Dermis microvascular lymphatic vessel endothelial cell (primary cell): ENCODE data around the gene CMTM1. TPM values are rescaled to one million over a fixed set of nuclear protein-coding genes. Genes with fewer than 3 reads are reported as not detected.
"Not testable (repeated sequence)": the region's sequence is repeated elsewhere in the genome, so short reads cannot be mapped to it uniquely, and the experiment has no call there.

ENCODE experiments used
- DNase-seq, 2 donors: peaks; one replicate each; pipeline versions ENCODE4 v3.0.0 to v3.0.0-alpha.2; 2010; ENCODE audit warnings: low read depth in 2 of 2
- total RNA-seq: library from RNA; depleted of rRNA; stranded (reverse); fragments of >200 nt; gene quantifications from 2 replicates; pipeline ENCODE4 v1.2.1, GENCODE V29; 2014

CMTM1 gene
- total RNA-seq, 1 donor from 2014 or later, result 1.9 TPM

DNA sequence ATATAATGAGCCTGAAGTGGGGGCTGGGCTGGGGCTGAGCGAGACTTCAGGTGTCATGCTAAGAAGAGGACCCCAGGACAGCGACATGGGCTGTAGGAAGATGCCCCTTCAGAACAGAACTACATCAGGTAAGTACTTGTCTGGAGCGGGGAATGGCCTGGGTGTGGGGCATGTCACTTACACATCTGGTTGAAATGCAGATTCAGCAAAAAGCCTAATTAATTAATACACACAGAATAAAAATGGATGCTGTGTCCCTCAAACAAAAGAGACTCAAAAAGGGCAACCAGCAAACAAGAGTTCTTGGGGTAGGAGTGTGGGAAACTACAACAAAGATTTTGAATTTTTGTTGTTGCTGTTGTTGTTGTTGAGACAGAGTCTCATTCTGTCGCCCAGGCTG, 24.8 kb downstream of the CMTM1 start:
- no peak for DNase-seq

DNA sequence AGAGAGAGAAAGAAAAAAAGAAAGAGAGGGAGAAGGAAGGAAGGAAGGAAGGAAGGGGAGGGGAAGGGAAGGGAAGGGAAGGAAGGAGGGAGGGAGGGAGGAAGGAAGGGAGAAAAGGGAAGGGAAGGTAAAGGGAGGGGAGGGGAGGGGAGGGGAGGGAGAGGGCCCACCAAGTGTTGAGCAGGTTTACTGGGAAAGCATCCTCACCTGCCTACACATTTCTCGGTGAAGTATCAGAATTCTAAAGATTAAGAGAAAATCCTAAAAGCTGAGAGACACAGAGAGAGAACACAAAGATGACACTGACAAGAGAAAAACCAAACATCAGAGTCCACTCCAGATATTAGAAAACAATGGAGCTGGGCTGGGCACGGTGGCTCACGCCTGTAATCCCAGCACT, 26.0 kb downstream of the CMTM1 start:
- no peak for DNase-seq

DNA sequence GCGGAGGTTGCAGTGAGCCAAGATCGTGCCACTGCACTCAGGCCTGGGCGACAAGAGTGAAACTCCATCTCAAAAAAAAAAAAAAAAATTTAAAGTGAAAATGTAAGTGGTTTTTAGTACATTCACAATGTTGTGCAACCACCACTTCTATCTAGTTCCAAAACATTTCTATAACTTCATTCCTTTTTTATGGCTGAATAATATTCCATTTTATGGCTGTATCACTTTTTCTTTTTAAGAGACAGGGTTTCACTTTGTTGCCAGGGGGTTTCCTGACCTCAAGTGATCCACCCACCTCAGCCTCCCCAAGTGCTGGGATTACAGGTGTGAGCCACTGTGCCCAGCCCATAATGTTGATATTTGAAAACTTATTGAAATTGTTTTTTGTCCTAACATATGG, 26.6 kb downstream of the CMTM1 start:
- no peak for DNase-seq

DNA sequence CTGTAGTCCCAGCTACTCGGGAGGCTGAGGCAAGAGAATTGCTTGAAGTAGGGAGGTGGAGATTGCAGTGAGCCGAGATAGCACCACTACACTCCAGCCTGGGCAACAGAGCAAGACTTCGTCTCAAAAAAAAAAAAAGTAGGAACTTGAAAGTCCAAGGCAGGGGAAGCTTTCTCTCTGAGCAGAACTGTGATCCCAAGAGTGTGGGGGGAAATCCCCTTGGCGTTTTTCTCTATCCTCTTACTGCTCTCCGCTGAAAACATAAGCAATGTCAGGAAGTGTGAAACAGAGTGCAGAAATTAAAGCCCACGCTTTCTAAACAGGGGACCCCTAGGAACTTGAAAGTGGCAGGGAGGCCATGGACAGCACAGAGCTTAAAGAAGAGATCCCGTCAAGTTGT, 28.5 kb downstream of the CMTM1 start:
- DNase-seq, result no peak

DNA sequence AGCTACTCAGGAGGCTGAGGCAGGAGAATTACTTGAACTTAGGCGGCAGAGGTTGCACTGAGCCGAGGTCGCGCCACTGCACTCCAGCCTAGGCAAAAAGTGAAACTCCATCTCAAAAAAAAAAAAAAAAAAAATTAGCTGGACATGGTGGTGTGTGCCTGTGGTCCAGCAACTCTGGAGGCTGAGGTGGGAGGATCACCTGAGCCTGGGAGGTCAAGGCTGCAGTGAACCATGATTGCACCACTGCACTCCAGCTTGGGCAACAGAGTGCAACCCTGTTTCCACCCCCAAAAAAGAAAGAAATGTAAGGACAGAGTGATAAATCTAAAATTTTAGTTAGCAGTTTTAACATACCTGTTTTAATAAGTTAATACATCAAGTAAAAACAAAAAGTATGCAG, 30.3 kb downstream of the CMTM1 start:
- DNase-seq, result not testable (repeated sequence)

DNA sequence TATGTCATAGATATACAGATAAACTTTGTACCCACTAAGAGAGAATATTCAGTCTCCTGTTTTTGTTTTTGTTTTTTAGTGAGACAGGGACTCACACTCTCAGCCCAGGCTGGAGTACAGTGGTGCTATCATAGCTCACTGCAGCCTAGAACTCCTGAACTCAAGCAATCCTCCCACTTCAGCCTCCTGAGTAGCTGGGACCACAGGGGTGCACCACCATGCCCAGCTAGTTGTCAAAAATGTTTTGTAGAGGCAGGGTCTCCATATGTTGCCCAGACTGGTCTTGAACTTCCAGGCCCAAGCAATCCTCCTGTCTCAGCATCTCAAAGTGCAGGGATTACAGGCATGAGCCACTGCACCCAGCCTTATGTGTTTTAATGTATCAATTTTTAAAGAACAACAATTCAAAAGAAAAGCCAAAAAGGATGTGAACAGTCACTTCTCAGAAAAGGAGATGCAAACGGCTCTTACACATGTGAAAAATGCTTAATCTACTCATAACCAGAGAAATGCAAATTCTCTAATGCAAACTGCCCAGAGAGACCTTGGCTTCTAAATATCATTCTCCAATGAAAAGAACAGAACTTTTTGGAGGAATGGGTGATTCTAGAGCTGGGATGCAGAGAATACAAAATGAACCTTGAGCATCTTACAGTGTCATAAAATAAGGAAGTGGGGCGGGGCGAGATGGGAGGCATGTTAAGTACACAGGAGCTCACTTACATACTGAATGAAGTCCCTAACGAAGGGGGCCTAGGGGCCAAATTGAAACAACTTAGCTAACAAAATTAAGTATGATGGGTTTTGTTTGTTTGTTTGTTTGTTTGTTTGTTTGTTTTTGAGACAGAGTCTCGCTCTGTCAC, 31.0 kb downstream of the CMTM1 start:
- no peak for DNase-seq

DNA sequence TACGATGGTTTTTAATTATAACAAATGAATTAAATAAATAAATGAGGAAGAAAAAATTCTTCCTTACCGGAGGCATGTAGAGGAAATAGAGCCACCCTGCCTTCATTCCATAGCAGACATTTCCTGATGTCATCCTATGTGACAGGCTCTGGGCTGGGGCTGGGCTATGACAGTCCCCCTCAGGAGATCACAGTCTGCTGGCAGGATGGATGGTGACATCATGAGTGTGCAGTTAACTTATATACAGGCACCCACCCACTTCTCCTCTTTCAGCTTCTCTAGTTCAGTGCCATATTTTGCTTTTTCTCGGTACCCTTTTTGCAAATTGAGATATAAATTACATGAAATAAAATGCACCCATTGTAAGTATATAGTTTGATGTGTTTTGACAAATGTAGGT, 31.9 kb downstream of the CMTM1 start:
- DNase-seq, result no peak

DNA sequence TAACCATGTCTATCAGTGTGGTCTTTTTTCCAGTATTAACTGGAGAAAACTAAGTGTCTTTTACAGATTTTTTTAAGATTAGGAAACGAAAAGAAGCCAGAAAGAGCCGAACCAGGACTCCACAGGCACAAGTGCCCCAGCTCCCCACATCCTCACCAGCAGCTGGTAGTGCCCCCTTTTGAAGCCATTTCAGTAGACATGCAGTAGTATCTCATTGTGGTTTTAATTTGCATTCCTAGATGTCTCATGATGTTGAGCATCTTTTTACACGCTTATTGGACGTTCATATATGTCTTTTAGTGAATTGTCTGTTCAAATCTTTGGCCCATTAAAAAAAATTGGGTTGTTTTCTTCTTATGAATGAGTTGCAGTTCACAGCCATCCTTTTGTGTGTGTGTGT, 33.5 kb downstream of the CMTM1 start:
- DNase-seq, result no peak

DNA sequence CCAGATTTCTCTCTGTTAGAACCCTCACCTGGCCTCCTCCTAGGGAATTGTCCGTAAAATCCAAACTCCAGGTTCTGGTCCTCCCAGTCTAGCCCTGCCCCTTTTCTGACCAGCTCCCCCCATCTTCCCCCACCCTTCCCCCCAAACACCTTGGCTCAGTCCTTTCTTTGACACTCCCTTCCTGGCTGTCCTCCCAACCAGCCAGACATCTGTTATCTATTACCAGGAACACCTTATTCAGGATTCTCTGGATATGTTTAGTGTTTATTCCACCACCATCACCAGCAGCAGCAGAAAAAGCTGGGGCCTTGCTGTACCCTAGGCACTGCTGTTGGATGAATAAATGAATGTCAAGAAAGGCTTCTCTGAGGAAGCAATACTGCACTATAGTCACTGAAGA, 34.2 kb downstream of the CMTM1 start:
- DNase-seq, result no peak

DNA sequence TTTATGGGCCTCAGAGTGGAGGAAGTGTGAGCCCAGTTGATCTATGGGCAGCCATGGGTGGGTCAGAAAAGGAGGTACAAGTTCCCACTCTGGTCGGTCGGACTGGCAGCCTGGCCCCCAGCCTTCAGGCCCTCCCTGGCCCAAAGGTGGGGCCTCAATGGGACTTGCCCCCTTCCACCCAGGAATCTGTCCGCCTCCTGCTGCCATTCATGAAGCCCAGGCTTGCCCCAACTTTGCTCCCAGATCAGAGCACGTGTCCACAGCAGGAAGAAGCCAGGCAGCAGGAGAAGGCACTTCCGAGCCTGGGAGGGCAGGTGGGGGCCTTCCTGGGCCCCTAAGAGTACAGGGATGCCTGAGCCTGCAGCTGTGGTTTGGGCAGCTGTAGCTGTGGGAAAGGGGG, 35.2 kb downstream of the CMTM1 start:
- no peak for DNase-seq

DNA sequence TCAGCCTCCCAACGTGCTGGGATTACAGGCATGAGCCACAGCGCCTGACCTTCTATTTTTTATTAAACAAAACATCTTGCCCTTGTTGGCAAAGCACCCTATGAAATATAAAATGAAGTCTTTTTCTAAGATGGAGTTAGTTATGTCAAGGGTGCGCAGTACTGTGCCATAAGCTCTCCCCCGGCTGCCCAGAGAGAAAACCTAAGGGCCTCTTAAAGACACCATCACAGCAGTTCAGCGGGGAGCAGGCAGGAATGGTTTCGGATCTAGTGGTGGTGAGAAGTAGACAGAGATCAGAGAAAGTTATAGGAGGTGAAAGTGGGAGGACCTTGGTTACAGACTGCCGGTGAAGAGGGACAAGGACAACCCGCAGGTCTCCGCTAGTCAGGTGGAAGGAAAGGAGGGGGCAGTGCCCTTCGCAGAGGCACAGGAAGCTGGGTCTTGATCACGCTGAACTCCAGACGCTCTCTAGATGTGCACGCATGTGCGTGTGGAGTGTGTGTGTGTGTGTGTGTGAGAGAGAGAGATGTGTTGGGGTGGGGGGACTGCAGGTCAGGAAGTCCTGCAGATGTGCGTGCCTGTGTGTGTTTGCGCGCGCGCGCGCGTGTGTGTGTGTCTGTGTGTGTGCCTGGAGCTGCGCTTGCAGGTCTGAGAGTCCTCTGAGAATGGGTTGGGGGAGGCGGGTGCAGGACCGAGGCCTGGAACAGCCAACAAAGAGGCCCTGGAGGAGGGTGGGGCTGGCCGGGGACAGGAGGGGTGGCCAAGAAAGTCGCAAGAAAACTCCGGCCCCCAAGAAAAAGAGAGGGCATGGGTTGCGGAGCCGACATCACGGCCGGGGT, 37.5 kb downstream of the CMTM1 start:
- DNase-seq, result peak in 1 of 2 donors; percentile 46

DNA sequence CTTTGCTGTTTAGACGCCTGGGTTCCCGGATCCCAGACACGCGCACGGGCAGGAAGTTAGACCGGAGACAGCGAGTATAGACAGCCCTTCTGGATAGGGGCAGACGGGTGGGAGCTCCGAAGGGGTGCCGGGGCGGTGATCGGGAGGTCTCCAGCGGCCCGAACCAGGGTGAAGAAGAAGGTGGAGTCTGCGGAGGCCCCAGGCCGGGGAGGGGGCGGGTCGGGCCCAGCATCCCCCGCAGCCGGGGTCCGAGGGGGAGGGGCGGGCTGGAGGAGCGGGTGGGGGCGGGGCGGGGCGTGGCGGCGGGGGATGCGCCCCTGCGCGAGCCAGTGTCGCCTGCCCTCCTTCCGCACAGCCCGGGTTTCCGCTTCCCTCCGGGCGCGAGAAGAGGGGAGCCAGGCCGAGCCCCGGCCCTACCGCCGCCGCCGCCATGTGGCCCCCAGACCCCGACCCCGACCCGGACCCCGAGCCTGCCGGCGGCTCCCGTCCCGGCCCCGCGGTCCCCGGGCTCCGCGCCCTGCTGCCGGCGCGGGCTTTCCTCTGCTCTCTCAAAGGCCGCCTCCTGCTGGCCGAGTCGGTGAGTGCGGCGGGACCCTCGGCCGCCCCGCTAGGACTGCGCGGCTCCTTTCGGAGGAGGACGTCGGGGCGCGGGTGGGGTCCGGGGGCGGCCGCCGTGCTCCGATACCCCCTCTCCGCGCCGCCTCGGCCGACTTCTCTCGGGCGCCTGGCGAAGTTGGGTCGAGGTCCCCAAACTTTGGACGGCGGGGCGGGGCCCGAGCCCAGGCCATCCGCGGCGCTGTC, 38.3 kb downstream of the CMTM1 start, which contains the start of gene CMTM3:
Gene CMTM3 (plus strand): TSS at position 329 of the 801 bp plus-strand sequence. CDS start 102 bp downstream, at position 431.
- DNase-seq, result peak in 1 of 2 donors; percentile 64

DNA sequence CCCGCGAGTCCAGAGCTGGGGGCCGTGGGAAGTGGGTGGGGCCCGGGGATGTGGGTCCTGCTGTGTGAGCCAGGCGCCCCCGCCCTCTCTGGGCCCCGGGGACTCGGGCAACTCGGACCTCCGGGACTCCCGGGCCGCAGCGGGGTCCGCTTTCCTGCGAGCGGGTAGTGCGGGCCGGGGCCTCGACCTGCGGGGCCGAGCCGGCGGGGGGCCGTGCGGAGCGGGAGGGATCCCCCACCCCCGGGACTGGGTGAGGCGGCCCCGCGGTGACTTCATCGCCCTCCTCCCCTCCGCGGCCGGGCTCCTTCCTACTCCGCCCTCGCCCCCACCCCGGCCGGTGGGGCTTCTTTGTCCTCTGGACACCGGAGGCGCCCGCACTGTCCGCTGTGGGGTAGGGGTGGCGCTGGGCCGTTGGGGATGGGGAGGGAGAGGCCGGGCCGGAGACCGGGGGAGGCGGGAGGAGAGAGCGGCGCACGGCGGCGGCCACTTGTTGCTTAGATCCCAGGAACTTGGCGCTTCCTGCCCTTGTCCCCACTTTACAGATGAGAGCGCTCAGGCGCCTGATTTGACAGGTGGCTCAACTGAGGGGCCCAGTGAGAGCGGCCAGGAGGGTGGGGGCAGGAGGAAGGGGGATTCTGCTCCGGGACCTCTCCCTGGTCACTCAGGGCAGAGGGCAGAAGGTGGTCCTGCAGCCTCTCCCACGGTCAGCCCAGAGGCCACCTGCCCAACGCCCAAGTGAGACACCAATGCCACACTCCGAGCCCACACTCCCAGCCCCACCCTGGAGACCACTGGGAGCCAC, 39.1 kb downstream of the CMTM1 start:
- peak in 1 of 2 donors; percentile 58 for DNase-seq

DNA sequence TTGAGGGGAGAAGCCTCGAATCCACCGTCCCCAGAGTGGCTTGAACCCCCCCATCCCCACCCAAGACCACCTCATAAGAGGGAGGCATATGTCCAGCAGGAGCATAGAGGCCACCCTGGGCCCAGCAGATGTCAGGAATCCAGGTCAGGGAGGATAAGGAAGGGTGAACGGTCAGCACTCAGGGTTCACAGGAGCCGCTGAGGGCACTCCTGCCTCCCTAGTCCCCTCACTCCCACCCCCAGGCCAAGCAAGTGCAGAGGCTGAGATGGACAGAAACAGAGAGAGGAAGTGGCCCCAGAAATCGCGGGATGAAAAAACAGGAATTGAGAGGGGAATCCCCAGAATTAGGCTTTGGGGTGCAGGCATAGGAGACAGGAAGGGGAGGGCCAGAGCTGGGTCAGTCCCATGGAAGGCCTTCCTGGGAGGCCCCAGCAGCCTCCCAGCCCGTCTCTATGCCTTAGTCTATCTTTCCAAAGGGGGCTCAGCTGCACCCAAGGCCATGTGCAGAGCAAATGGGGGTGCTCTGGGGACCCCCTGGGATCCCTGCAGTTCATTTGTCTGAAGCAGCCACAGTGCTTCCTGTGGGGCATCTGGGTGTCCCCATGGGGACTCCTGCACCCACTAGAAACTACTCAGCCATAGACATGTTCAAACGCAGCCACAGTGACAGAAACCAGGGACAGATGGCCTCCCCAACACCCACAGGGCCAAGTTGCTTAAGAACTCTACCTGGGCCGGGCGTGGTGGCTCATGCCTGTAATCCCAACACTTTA, 39.9 kb downstream of the CMTM1 start:
- no peak for DNase-seq

DNA sequence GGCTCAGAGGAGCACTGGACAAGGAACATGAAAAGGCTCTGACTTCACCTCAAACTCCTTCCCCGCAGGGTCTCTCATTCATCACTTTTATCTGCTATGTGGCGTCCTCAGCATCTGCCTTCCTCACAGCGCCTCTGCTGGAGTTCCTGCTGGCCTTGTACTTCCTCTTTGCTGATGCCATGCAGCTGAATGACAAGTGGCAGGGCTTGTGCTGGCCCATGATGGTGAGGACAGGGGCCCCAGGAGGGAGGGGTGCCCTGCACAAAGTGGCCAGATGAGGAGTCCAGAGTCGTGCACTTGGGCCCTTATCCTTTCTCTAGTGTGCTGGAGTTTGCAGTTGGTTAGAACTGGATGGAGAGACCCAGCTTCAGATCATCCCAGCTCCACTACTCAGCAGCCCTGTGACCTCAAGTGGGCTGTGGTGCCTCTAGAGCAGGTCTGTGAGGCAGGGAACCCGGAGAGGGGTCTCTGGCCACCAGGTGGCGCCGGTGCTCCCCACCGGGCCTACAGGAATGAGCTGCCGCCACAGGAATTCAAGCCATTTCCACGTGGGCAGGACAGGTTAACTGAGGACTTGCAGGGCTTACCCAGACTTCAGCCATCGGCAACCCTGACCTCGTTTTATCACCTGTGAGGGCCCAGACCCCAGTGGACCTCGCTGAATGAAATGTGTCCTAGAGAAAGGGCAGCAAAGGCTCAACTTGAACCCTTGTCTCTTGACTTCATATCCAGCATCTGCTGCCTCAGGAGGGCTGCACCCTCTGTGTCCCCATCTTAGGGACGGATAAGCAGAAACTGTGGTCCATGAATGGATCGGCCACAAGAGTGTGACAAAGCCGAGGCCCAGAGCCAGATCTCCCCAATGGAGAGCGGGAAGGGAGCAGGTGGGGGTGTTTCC, 42.3 kb downstream of the CMTM1 start:
- DNase-seq, result peak; percentile 76 to 86

DNA sequence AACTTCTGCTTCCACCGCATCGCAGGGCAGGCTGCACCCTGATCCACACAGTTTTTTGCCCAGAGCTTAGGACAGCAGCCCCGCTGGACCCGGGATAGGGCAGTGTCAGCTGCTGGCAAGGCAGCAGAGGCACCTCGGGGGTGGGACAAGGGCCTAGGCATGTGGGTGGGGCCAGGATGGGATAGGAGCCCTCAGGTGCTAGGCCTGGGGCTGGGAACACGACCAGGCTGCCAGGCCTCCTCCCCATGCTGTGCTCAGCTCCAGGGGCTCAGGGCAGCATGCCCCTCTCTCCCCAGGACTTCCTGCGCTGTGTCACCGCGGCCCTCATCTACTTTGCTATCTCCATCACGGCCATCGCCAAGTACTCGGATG, 42.9 kb downstream of the CMTM1 start:
- DNase-seq, result no peak

DNA sequence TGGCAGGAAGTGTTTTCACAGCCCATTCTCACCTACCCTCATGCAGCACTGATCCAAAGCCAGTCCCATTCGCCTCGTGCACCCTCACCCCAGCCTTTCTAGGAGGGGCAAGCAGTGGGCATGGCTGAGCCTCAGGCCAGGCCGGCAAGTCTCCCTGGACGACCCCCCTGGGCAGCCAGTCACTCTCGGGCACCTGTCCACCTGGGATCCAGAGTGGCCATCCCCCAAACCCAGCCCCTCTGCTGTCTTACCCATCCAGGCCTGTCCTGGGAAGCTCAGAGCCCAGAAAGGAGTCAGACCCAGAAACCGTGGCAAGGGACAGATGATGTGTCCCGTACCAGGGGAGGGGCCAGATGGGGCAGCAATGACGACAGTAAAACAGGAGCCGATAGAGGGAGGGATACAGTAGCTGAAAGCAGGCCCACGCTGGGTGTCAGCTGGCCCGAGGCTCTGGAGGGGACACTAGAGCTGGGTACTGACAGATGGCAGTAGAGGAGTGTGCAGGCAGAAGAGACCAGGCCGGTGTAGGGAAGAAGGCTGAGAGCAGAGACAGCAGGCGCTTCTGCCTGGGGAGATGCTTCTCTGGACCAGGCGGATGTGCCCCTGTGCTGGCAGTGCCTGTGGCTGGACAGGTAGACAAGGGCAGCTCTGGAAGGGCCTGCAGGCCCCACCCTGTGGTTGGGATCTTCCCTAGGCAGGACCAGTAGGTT, 44.0 kb downstream of the CMTM1 start:
- DNase-seq, result no peak

DNA sequence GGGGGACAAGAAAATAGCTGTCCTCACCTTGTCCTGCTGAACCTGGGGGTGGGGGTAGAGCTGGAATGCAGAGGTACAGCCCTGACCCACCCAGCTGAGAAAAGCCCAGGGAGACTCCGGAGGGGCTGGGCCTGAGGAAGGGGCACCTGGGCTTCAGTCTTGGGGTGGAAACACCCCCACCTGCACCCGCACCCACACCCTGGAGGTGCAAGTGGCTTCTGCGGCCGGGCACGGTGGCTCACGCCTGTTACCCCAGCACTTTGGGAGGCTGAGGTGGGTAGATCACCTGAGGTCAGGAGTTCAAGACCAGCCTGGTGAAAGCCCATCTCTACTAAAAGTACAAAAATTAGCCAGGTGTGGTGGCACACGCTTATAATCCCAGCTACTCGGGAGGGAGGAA, 45.7 kb downstream of the CMTM1 start:
- not testable (repeated sequence) for DNase-seq
